NCI-H510A (cell line): ENCODE measurements around the gene MAP3K5.
A peak's percentile ranks its signal among the peaks of the same experiment; 100 is the strongest.
"Not testable (repeated sequence)": the region's sequence is repeated elsewhere in the genome, so short reads cannot be mapped to it uniquely, and the experiment has no call there.

Source experiments
- DNase-seq: peaks from one replicate; lab custom pipeline; 2025; lab: John Stamatoyannopoulos, UW

Gene MAP3K5

GRCh38 chr6:136792410-136793262 is at the start of gene MAP3K5:
TSS of gene MAP3K5 (minus strand) at chr6:136792477. CDS start at chr6:136792157, 320 bp downstream.
- DNase-seq, result peak; percentile 54

- no peak for DNase-seq
These were observed 48.2 kb upstream of the MAP3K5 start for GRCh38 chr6:136840276-136841001.

- no peak for DNase-seq
These were observed 39.7 kb upstream of the MAP3K5 start for GRCh38 chr6:136831873-136832562.

- no peak for DNase-seq
These were observed 33.9 kb upstream of the MAP3K5 start for GRCh38 chr6:136826216-136826615.

GRCh38 chr6:136823128-136823660 is 30.9 kb upstream of the MAP3K5 start:
- no peak for DNase-seq

GRCh38 chr6:136822376-136823127 is 30.3 kb upstream of the MAP3K5 start, which contains the start of gene PEX7:
TSS of gene PEX7 (plus strand) at chr6:136822592. CDS start at chr6:136822666, 74 bp downstream.
- peak; percentile 59 for DNase-seq

- DNase-seq, result no peak
These were observed 29.7 kb upstream of the MAP3K5 start for GRCh38 chr6:136822046-136822375.

- DNase-seq, result no peak
These were observed 28.3 kb upstream of the MAP3K5 start for GRCh38 chr6:136820561-136820960.

- no peak for DNase-seq
These were observed 24.4 kb upstream of the MAP3K5 start for GRCh38 chr6:136816656-136817055.

GRCh38 chr6:136815608-136816007 is 23.3 kb upstream of the MAP3K5 start:
- not testable (repeated sequence) for DNase-seq

GRCh38 chr6:136812174-136812573 is 19.9 kb upstream of the MAP3K5 start:
- no peak for DNase-seq

GRCh38 chr6:136811272-136811671 is 19.0 kb upstream of the MAP3K5 start:
- DNase-seq, result no peak

GRCh38 chr6:136809091-136809860 is 17.0 kb upstream of the MAP3K5 start:
- no peak for DNase-seq

GRCh38 chr6:136803608-136804007 is 11.3 kb upstream of the MAP3K5 start:
- DNase-seq, result no peak

- no peak for DNase-seq
These were observed 9.3 kb upstream of the MAP3K5 start for GRCh38 chr6:136801581-136801980.

GRCh38 chr6:136798044-136798443 is 5.8 kb upstream of the MAP3K5 start:
- no peak for DNase-seq

GRCh38 chr6:136795996-136796395 is 3.7 kb upstream of the MAP3K5 start:
- DNase-seq, result no peak

GRCh38 chr6:136795386-136795785 is 3.1 kb upstream of the MAP3K5 start:
- DNase-seq, result no peak

- no peak for DNase-seq
These were observed 1.1 kb upstream of the MAP3K5 start for GRCh38 chr6:136793363-136793762.

- no peak for DNase-seq
These were observed 225 bp downstream of the MAP3K5 start for GRCh38 chr6:136792095-136792409.
